DMS53 (cell line): ENCODE data around the gene KNG1.

Source experiments
- DNase-seq: peaks from one replicate; lab custom pipeline; 2025; lab: John Stamatoyannopoulos, UW

The KNG1 gene

DNA sequence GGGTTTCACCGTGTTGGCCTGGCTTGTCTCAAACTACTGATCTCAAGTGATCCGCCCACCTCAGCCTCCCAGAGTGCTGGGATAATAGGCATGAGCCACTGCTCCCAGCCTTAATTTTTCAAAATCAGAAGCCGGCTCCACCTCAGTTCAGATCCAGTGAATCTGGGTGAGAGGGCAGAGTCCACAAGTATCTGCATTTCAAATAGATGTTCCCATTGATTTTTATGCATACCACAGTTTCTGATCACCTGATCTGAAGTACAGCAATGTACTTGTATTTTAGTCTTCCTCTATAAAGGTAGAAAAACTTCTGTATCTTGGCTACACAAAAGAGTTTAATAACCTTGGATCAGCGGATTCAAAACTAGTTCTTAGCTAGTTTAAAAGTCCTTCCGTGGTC lies 62.0 kb downstream of the KNG1 start:
- no peak for DNase-seq

DNA sequence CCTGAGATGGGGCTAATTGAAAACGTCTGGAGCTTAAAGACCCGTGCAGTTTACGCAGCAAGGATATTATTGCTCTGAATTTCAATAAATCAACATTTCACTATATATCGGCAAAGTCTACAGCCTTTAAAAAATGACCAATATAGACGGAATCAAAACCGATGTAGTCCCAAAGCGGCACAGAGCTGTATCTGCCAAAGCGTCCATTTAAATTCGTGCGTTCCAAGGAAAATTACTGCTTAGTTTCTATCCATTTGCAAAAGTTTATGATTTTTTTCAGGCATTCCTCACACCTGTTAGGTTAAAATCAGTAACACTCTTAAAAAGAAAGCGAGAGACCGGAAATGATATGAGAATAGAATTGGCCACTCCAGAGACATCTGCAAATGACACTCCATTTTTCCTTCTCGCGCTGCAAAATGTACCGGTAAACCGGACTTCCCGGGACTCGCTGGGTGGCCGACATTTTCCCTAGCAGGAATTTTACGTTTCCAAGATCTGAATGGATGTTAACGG lies 65.4 kb downstream of the KNG1 start:
- no peak for DNase-seq

DNA sequence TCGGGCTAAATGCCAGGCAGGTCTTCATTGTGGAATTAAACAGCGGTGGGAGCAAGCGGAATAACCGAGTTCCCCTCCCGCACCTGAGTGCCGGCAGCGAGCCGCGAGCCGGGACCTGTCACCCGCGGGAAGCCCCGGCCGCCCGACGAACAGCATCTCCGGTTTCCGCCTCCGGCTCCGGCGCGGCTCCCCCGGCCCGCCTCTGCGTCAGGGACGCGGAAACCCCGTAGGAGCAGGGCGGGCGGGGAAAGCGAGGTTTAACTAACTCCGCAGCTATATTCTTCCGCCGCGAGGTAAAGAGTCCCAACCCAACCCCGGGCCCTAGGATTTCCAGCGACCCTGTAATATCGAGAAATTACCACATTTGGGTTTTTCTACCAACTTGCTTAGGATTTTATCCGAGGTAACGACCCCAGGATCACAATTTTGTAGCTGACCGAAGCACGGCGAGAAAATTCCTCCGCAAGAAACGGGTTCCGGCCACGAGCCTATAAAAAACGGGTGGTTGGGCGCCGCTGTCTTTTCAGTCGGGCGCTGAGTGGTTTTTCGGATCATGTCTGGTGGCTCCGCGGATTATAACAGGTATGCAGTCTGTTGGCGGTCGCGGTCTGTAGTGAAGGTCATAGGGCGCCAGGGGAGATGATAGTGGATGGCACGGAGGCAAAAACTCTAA lies 66.0 kb downstream of the KNG1 start, which contains the start of gene EIF4A2:
EIF4A2 (plus strand) TSS at position 520 of the 673 bp plus-strand sequence; CDS start at position 554, 34 bp downstream.
- DNase-seq, result peak; percentile 95

DNA sequence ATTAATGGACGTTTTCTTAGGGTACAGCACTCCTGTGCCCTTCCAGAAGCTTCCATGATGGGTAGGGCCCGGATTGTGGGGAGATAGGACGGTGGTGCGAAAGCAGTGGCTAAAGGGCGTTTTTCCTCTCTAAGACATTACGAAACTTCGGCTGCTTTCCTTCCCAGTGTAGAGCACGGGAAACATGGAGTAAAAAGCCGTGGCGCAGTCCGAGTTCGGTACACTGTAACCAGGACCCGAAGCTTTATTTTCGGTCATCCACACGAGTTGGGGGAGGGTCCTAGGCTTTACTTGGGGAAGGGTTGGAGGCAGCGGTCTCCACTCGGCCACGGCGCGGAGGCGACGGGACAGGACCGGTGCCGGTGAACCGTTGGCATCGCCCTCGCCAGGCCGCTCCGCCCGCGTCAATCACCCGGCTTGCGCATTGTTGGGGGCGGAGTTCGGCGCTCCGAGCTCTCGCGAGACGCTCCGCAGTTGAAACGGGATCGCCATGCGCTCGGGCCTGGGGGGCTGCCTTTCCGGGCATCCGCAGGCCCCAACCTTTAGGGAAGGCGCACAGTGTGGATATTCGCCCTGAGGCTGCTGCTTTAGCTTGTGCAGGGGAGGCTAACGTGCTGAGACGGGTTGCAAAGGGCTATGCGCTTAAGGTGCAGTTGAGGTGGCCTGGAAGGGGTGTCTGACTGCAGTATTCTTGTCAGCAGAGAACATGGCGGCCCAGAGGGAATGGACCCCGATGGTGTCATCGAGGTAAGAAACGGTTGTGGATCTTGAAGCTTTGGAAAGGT lies 66.8 kb downstream of the KNG1 start:
- peak; percentile 82 for DNase-seq

DNA sequence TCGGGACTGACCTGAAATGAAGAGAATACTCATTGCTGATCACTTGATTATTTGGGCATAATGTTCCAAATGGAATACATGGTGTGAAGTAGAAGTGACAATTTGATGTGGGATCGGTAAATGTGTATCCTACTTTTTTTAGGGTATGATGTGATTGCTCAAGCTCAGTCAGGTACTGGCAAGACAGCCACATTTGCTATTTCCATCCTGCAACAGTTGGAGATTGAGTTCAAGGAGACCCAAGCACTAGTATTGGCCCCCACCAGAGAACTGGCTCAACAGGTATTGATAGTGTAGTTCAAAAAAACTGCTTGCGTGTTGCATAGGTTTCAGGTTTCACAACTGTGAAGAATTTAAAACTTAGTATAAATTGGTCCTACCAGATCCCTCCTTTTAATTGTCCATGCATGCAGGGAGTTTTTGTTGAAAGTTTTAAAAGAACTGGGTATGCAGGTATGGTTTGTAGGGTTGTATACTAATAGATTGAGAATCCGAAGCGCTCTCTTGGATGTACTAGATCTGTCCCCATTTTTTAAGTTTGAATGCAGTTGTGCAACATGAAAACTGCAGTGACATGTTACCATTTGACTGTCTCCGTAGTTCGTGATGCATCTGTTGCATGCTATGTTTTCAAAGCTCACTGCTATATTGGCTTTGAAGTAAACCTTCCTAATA lies 67.8 kb downstream of the KNG1 start:
- DNase-seq, result peak; percentile 41

DNA sequence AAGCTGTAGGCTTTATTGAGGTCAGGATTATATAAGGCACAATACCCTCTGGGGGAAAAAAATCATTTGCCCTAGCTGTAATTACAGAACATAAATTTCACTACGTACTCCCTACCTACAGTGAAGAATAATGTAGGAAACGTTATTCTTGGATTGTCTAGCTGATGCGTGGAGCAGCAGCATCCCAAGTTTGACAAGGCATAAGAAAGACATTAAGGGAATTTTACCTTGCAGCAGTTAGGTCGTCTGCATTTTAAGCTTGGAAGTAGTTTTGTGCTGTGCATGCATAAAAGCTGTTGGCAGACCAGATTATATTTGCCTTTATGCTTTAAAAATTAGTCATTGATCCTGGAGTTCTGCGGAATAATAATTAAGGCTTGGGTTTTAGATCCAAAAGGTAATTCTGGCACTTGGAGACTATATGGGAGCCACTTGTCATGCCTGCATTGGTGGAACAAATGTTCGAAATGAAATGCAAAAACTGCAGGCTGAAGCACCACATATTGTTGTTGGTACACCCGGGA lies 68.4 kb downstream of the KNG1 start:
- peak; percentile 20 for DNase-seq

DNA sequence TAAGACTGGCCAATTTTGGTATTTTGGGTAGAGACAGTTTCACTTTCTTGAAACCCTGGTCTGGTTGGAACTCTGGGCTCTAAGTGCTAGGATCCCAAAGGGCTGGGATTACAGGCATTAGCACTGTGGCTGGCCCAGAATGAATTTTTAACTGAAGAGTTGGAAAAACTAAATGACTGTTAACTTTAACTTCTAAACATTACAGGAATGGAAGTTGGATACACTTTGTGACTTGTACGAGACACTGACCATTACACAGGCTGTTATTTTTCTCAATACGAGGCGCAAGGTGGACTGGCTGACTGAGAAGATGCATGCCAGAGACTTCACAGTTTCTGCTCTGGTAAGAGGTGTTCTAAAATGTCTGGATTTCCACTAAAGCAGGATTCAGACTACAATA lies 69.8 kb downstream of the KNG1 start:
- DNase-seq, result no peak

DNA sequence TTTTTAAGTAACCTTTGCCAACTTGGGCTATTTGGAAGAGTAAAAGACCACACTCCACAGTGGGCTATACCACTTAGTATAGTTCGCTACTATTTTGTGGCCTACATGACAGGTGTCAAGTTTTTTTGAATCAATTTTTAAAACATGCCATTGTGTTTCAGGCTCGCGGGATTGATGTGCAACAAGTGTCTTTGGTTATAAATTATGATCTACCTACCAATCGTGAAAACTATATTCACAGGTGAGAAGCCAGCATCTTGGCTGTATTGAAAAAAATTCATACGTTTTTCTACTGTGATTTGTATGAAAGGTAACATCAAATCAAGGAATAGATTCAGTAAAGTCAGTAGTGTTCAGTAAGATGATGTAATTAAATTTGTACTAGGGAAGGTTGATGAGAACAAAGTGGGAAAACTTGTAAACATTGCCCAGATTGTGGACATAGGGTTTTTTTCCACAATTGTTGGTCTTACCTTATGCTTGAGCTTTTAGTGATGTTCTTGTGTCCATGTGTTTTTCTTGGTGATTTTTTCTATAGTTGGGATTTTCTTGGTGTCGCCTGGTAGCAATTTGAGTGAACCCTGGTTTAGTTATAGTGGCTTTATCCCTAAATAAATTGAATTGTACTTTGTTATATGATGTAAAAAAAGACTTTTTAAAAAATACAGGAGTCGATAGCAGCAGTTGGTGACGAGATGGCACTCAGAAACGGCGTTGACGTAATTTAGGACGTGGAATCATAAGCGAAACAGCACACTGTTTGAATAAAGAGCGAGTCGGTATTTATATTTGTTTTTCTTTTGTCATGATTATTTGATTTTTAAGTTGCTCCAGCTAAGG lies 70.7 kb downstream of the KNG1 start:
- peak; percentile 60 for DNase-seq

DNA sequence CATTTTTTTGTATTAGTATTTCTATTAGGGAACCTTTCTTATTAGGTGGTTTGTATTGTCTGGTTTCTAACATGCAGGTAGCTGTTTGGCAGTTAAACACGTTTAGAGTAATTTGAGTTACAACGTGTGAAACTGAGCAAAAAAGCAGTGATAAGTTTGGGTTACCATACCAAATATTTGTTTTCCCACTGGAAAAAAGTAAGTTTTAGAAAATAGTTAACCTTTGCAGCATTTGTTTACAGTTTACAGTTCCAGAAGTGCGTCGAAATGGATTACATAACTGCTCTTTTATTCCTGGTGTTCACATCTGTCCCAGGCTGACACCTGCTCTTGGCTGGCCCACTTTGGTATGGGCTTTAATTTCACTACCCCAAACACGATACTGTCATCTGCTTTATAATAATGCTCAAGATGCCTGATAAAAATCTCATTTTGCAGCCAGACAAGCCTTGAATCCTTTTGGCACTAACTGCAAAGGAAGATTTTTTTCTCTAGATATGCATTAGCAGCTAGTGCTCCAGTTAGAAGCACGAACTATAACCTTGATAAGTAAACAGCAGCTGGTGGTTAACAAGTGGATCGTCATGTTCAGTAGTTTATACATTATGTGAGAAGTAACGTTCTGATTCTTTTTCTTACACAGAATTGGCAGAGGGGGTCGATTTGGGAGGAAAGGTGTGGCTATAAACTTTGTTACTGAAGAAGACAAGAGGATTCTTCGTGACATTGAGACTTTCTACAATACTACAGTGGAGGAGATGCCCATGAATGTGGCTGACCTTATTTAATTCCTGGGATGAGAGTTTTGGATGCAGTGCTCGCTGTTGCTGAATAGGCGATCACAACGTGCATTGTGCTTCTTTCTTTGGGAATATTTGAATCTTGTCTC lies 71.6 kb downstream of the KNG1 start:
- peak; percentile 54 for DNase-seq

DNA sequence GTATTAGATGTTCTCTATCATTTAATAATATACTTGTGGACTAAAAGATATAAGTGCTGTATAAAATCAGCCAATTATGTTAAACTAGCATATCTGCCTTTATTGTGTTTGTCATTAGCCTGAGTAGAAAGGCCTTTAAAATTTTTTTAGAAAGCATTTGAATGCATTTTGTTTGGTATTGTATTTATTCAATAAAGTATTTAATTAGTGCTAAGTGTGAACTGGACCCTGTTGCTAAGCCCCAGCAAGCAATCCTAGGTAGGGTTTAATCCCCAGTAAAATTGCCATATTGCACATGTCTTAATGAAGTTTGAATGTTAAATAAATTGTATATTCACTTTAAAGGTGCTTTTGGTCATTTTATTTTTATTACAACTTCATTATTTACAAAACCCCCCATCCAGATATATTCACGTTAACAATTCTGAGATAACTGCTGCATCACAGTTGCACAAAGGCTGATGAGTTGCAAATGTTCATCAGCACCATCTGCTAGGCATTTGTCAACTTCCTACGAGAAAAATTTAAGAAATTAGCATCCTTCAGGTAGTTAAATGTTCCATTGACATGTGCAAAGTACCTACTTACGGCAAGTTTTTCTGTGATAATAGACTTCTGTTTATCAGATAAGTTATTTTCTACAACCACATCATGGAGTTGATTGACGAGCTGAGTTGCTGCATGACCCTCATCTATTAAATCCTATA lies 72.5 kb downstream of the KNG1 start:
- DNase-seq, result peak; percentile 70

DNA sequence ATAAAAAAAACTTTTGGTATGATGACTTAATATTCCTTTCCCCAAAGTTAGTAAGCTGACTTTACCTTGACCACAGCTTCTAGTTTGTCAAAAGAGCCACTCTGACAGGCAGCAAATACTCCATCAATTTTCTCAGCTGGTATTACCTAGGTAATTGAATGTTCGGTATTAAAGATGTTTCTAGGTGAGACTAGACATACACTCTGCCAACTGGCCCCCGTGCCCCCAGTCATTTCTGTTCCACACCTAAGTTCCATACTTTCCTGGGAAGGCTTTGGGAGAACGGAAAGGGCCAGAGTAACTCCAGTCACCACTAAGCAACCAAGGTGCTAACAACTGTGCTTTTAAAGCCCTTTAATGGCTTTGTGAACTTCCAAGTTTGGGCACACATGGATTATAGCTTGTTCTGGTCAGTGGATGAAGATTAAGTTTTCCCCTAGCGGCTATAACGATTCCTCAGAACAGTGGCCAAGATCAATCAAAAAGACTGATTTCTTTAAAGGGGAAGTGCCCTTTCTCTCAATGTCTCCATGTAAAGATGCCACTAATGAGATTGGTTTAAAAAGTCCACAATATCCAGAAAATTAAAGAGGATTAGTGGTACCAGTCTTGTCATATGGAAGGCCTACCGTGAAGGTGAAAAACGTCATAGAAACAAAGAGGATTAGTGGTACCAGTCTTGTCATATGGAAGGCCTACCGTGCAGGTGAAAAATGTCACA lies 73.3 kb downstream of the KNG1 start:
- DNase-seq, result peak; percentile 70
